Muscle of back (tissue), 11 donors: ENCODE measurements around the gene MYH9. TPM values are rescaled to one million over a fixed set of nuclear protein-coding genes. Genes with fewer than 3 reads are reported as not detected.

ENCODE experiments used
- DNase-seq, 3 donors: peaks; one replicate each; pipeline versions ENCODE4 v3.0.0 to v3.0.0-alpha.2; 2013
- polyA plus RNA-seq, 10 donors: library from polyadenylated mRNA; unstranded; fragments of 120-200 nt; gene quantifications; one replicate each; pipeline ENCODE4 v1.2.1, GENCODE V29; 2013; ENCODE audit not compliant: insufficient read length in 10 of 10

MYH9 gene
- polyA plus RNA-seq, 10 donors, result 89.8 to 154 (median 103) TPM

DNA sequence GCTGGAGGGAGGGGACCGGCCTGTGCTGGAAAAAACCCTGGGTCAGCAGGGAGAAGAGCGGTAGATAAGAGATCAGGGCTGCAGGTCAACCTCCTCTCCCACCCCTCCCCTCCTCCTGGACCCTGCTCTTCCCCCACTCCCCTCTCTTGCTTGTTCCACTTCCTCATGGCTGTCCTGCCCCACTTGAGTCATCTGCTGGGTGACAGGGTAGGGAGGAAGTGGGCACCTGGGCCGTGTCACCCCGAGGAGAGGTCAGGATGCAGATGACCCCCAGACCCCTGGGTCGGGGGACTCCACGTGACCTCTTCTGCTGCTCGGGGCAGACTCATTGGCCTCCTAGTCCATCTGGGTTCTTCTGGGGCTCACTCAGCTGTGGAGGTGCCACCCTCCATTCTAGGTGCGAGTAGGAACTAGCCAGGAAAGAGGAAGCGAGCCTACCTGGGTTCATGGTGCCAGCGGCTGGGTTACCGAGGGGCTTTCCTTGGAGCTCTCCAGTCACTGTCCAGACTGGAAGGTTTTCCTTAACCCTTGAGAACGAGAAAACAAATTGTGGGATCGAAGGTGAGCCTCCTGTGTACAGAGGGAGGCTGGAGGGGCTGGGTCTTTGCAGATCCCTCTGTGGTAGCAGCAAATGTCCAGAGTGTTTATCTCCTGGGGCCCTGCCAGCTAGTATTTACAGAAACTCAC is 154.9 kb downstream of the MYH9 start:
- DNase-seq, result no peak

Other genes with a start within 250 kb of the MYH9 start
- gene APOL3, start 227.2 kb downstream of the MYH9 start, polyA plus RNA-seq, result 10 to 100 TPM in 7 of 10 donors, 1 to 10 TPM in 3; 6.6 to 17.1 (median 12.7) TPM
- 10 to 100 TPM in 9 of 10 donors, 1 to 10 TPM in 1; 5.3 to 24.4 (median 17.1) TPM for gene APOL4, start 186.2 kb downstream of the MYH9 start, polyA plus RNA-seq
- gene APOL2, start 148.4 kb downstream of the MYH9 start, polyA plus RNA-seq, result 10 to 100 TPM; 14.9 to 25.2 (median 18.4) TPM
- gene APOL1, start 134.8 kb downstream of the MYH9 start, polyA plus RNA-seq, result 1 to 10 TPM; 2.3 to 5.1 (median 3.7) TPM
- 100 to 1,000 TPM in 8 of 10 donors, 10 to 100 TPM in 2; 92.9 to 113 (median 108) TPM for gene TXN2, start 93.7 kb upstream of the MYH9 start, polyA plus RNA-seq
- 10 to 100 TPM; 15.5 to 25.3 (median 19.7) TPM for gene FOXRED2, start 119.1 kb upstream of the MYH9 start, polyA plus RNA-seq
- gene EIF3D, start 141.2 kb upstream of the MYH9 start, polyA plus RNA-seq, result 100 to 1,000 TPM; 152 to 206 (median 174) TPM